ENCODE measurements around the gene TSPAN11. TPM values are rescaled to one million over a fixed set of nuclear protein-coding genes. Genes with fewer than 3 reads are reported as not detected.

TSPAN11 gene
- total and polyA plus RNA-seq, 2 donors (not counting 1 experiment from before 2014, with no cell fraction given), result not detected

- H3K79me2 ChIP-seq (ENCODE audit: control insufficient read depth, insufficient read depth, low read length), result no peaks in the 10 kb centered on the region
- no peak overlapping the region for H3K4me2 ChIP-seq (replicated peaks; ENCODE audit: low read depth, low read length, poor library complexity, severe bottlenecking)
- peaks cover 4% of the 10 kb centered on the region for H3K27me3 Mint-ChIP-seq
- 76% methylated on average over 2 of the region's 2 CpGs for WGBS (ENCODE audit: insufficient coverage)
- no peak overlapping the region for H3K4me3 ChIP-seq (ENCODE audit: control extremely low read depth in 1 of 5, extremely low read depth in 1 of 5, insufficient read depth in 1 of 5, low read depth in 2 of 5, low read length in 4 of 5)
- ATAC-seq (ENCODE audit: low read depth), result no peak
- no peak overlapping the region for H3K27ac Mint-ChIP-seq
- ChIA-PET CTCF (no interaction called here), POLR2A (no interaction called here)
- no peak overlapping the region for H3K27ac ChIP-seq (ENCODE audit: low read length in 2 of 2)
- no peak overlapping the region for H2AFZ ChIP-seq (ENCODE audit: insufficient read depth, low read depth, low read length, poor library complexity, severe bottlenecking)
- peaks cover 2 to 20% (median 17%) of the 10 kb centered on the region in 3 donors for H3K9me3 ChIP-seq (ENCODE audit: control extremely low read depth in 1 of 3, control insufficient read depth in 2 of 3, insufficient read depth in 1 of 3, low read length in 2 of 3)
- no peaks in the 10 kb centered on the region for H3K27me3 ChIP-seq (replicated peaks in 1 of 4; ENCODE audit: control extremely low read depth in 1 of 4, control insufficient read depth in 3 of 4, insufficient read depth in 4 of 4, low read length in 3 of 4)
- H3K9ac ChIP-seq (ENCODE audit: low read length), result no peak overlapping the region
- DNase-seq, result no peak
- no peaks in the 10 kb centered on the region for H3K4me1 Mint-ChIP-seq
- TF ChIP-seq EZH2 (IDR thresholded peaks at IDR 0.05; ENCODE audit: borderline replicate concordance, insufficient read depth, low read depth, low read length, poor library complexity, severe bottlenecking) (no peak), CTCF (IDR thresholded peaks at IDR 0.05) (no peak)
- H3K4me3 Mint-ChIP-seq, result no peak overlapping the region
- no peaks in the 10 kb centered on the region for H4K20me1 ChIP-seq (ENCODE audit: control insufficient read depth, insufficient read depth, low read length, poor library complexity, severe bottlenecking)
- no peaks in the 10 kb centered on the region for H3K4me1 ChIP-seq (ENCODE audit: control insufficient read depth in 2 of 2, insufficient read depth in 2 of 2, low read length in 2 of 2)
- no peaks in the 10 kb centered on the region for H3K36me3 ChIP-seq (replicated peaks in 1 of 2; ENCODE audit: control extremely low read depth in 1 of 2, control insufficient read depth in 1 of 2, extremely low read depth in 1 of 2, insufficient read depth in 2 of 2, low read length in 1 of 2)
- intact Hi-C loops (cut with micrococcal nuclease), result no loop called here
- H3K9me3 Mint-ChIP-seq (ENCODE audit: insufficient read depth), result peaks cover 11% of the 10 kb centered on the region
Observed at GRCh38 chr12:30885321-30885720, 41.2 kb upstream of the TSPAN11 start.

GRCh38 chr12:30887226-30887625 is 39.3 kb upstream of the TSPAN11 start:
- H4K20me1 ChIP-seq (ENCODE audit: control insufficient read depth, insufficient read depth, low read length, poor library complexity, severe bottlenecking), result no peaks in the 10 kb centered on the region
- DNase-seq (no peak), ATAC-seq (ENCODE audit: low read depth) (no peak)
- H3K4me2 ChIP-seq (replicated peaks; ENCODE audit: low read depth, low read length, poor library complexity, severe bottlenecking), result no peak overlapping the region
- H3K4me3 ChIP-seq (ENCODE audit: control extremely low read depth in 1 of 5, extremely low read depth in 1 of 5, insufficient read depth in 1 of 5, low read depth in 2 of 5, low read length in 4 of 5), result no peak overlapping the region
- H3K9ac ChIP-seq (ENCODE audit: low read length), result no peak overlapping the region
- H2AFZ ChIP-seq (ENCODE audit: insufficient read depth, low read depth, low read length, poor library complexity, severe bottlenecking), result no peak overlapping the region
- no peak overlapping the region for H3K27ac ChIP-seq (ENCODE audit: low read length in 2 of 2)
- H3K79me2 ChIP-seq (ENCODE audit: control insufficient read depth, insufficient read depth, low read length), result no peaks in the 10 kb centered on the region
- H3K27me3 ChIP-seq (replicated peaks in 1 of 4; ENCODE audit: control extremely low read depth in 1 of 4, control insufficient read depth in 3 of 4, insufficient read depth in 4 of 4, low read length in 3 of 4), result no peaks in the 10 kb centered on the region
- ChIA-PET CTCF (no interaction called here), POLR2A (no interaction called here)
- H3K27ac Mint-ChIP-seq, result no peak overlapping the region
- intact Hi-C loops (cut with micrococcal nuclease), result no loop called here
- peaks cover 2 to 20% (median 17%) of the 10 kb centered on the region in 3 donors for H3K9me3 ChIP-seq (ENCODE audit: control extremely low read depth in 1 of 3, control insufficient read depth in 2 of 3, insufficient read depth in 1 of 3, low read length in 2 of 3)
- H3K4me1 ChIP-seq (ENCODE audit: control insufficient read depth in 2 of 2, insufficient read depth in 2 of 2, low read length in 2 of 2), result no peaks in the 10 kb centered on the region
- H3K4me3 Mint-ChIP-seq, result no peak overlapping the region
- peaks cover 15% of the 10 kb centered on the region for H3K9me3 Mint-ChIP-seq (ENCODE audit: insufficient read depth)
- no peaks in the 10 kb centered on the region for H3K36me3 ChIP-seq (replicated peaks in 1 of 2; ENCODE audit: control extremely low read depth in 1 of 2, control insufficient read depth in 1 of 2, extremely low read depth in 1 of 2, insufficient read depth in 2 of 2, low read length in 1 of 2)
- no peaks in the 10 kb centered on the region for H3K4me1 Mint-ChIP-seq
- peaks cover 6% of the 10 kb centered on the region for H3K27me3 Mint-ChIP-seq
- TF ChIP-seq CTCF (IDR thresholded peaks at IDR 0.05), result no peak
